ENCODE measurements around the gene BTBD17.

The BTBD17 gene

DNA sequence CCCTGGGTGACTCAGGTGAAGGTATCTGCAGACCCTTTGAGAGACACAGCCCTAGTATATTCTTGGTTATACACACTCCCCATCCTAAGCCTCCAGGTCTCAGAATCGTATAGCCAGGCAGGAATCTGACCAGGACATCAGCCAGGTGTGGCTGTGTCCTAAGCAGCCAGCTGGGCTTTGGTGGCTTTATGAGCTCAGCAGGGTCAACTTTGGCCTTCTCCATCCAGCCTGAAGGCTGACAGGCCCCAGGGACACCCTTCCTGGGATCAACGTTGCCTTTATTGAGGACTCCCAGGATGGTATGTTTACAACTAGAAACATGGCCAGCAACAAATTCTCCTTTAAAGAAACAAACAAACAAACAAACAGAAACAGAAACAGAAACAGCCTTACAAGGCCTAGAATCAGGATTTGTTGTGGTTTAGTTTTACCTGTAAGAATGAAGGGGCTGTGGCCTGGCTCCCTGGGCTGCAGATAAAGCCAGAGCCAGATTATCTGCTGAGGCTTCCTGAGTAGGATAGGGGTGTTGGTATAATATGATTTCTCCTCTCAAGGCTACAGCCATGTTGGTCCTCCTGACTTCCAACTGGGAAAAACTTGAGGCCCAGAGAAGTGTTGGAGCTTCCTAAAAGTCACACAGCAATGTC, 27.2 kb downstream of the BTBD17 start:
- no peak for DNase-seq

DNA sequence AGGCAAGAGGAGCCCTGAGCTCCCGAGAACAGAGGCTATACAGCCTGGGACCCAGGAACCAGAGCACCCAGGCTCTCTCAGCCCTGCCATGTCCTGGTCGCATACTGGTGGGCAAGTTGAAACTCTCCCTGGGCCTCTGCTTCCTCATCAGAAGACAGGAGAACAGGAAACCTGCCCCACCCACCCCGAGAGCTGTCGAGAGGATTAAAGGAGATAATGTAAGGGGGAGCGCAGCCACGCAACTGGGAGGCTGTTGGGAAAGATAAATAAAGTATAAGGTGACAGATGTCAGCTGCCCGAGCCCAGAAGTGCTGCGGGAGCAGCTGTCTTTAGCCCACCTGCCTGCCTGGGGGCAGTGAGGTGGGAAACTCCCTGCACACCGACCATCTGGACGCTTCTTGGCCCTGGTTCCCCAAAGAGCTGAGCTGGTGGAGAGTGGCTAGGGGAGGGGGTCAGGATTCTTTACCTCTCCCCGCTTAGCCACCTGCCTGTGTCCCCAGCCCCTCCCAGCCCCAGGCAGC, 28.8 kb downstream of the BTBD17 start:
- DNase-seq: no peak

DNA sequence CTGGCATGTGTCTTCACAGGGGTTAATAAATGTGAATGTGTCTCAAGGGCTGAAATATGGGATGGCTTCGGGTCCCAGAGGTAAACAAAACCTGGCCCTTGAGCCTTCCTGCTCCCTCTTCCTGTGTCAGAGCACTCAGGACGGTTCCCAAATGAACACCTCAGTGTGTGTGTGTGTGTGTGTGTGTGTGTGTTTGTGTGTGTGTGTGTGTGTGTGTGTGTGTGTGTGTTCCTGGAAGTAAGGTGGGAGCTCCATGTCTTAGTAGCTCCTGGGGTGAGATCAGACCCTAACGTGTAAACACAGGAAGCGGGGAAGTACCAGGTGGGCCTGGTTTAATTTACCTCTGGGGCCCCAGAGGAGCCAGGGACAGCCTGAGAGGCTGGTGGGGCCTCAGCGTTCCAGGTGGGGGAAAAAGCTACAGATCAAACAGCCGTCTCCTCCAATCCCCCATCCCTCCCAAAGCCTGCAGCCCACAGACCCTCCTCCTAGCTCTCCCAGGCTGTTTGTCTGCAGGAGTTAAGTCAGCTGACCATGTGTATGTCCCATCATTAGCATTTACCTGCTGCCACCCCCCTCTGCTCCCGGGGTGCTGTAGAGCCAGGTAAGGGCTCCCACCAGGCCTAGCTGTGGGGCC, 29.5 kb downstream of the BTBD17 start:
- no peak for DNase-seq

DNA sequence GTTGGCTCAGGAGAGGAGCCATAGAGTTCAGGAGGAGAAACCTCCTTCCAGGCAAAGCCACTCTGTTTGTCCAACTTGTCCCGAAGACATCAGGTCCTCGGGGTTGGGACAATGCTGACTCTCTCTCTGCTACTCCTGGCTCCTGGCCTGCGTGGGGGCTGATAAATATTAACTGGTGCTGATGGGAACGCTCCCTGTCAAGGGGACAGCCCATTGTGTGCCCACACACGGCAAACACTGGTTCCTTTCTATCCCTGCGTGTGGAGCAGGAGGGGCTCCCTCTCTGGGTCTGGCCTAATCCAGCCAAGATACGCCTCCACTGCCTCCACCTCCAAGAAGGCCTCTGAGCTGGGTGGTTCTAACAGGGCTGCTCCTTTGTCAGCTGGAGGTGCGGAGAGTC, 31.2 kb downstream of the BTBD17 start:
- no peak for DNase-seq

DNA sequence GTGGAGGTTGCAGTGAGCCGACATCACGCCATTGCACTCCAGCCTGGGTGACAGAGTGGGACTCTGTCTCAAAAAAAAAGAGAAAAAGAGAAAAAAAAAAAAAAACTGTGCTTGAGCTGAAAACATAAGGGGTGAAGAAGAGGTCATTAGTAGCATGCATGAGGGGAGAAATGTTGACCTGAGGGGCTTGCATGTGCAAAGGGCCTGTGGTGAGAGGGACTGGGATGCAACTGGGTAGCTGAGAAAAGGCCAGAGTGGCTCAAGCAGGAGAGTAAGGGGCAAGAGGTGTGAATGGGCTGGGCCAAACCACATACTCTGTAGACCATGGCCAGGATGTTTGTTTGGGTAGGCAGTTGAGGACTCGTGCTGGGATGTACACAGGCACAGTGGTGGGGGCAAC, 32.3 kb downstream of the BTBD17 start:
- DNase-seq: no peak

- no peak for DNase-seq
Measured at GRCh38 chr17:74328487-74328886, 33.2 kb downstream of the BTBD17 start.

GRCh38 chr17:74326506-74326905, 35.2 kb downstream of the BTBD17 start:
- DNase-seq: no peak

- peak; percentile 13 for DNase-seq
Measured at GRCh38 chr17:74325743-74326379, 35.8 kb downstream of the BTBD17 start, which contains the start of gene KIF19. TSS of gene KIF19 (plus strand) at chr17:74326226. CDS start at chr17:74326350, 124 bp downstream.

- DNase-seq: no peak
Measured at GRCh38 chr17:74325376-74325742, 36.3 kb downstream of the BTBD17 start.

GRCh38 chr17:74324521-74324920, 37.1 kb downstream of the BTBD17 start:
- no peak for DNase-seq

DNA sequence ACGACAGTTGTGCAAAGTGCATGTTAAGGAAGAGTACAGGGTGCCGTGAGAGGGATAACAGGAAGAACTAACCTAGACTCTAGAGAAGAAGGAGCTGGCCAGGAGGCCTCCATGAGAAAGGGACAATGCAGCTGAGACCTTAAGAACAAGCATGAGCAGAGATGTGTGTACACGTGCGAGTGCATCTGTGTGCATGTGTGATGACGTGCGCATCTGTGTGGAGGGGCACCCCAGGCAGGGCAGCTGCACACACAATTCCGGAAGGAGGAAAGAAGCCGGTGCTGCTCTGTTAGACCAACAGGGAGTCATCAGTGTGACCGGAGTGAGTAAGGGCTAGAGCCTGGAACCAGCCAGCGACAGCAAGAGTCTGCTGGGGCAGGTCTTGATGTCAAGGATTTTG, 43.3 kb downstream of the BTBD17 start:
- no peak for DNase-seq

- no peak for DNase-seq
Measured at GRCh38 chr17:74317071-74317470, 44.6 kb downstream of the BTBD17 start.

DNA sequence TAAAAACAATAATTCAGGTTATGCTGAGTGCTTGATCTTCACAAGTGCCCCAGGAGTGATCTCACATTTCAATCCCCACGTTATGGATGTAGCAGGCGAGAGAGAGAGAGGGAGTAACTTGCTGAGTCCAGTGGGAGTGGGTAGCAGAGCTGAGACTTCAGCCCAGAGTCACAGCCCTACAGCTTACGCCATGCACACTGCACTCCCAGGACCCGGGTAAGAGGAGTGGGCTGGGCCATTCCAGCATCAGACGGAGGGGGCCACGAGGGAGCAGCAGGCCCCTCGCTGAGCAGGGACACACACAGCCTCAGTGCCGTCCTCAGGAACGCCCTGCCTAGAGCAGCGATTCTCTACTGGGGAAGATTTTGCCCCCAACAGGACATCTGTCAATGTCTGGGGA, 45.4 kb downstream of the BTBD17 start:
- DNase-seq: no peak

GRCh38 chr17:74314877-74315276, 46.8 kb downstream of the BTBD17 start:
- DNase-seq: no peak

DNA sequence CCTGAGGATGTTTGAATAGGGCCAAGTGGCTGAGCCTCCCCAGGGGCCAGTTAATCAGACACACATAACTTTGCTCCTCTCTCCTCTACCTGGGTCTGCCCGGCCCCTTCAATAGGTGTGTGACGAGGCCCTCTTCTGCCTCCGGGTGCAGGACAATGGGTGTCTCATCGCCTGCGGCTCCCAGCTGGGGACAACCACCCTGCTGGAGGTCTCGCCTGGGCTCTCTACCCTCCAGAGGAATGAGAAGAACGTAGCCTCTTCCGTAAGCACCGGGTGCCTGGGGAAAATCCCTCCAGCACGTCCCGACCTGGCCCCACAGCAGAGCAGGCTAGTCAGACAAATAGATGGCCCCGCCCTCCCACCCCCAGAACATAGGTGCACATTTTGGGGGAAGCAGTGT, 51.8 kb downstream of the BTBD17 start:
- DNase-seq: no peak

DNA sequence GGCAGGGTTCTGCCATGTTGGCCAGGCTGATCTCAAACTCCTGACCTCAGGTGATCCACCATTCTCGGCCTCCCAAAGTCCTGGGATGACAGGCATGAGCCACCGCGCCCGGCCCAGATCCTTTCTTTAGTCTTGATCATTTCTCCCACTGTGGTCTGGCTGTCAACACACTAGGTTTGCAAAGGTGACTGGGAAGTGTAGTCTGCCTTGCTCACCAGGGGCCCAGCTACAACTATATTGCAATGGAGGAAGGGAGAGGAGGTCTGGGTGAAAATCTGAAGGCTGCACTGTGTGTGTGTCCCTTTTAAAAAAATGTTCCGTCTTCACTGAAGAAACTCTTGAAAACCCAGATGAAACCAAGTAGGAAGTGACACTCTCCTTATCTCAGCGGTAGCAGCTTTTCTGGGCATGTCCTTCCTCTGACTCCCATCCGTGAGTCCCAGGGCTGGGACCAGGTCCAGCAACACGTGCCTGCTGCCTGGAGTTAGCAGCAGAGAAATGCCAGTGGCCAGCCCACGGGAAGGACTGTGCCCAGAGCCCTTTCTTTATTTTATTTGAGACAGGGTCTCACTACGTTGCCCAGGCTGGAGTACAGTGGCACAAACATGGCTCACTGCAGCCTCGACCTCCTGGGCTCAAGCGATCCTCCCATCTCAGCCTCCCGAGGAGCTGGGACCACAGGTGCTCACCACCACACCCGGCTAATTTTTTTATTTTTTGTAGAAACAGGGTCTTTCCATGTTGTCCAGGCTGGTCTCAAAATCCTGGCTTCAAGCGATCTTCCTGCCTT, 53.5 kb downstream of the BTBD17 start:
- no peak for DNase-seq
